HepG2 (cell line): Measurements from ENCODE around the gene KAZN. TPM values are rescaled to one million over a fixed set of nuclear protein-coding genes. Genes with fewer than 3 reads are reported as not detected.

Source experiments
- ATAC-seq: fragments of 200-7000 bp; cut with Tn5 transposase; 3 replicates; pipeline ENCODE4 v1.9.1; 2020; ENCODE audit warnings: mild to moderate bottlenecking, moderate library complexity
- BruUV-seq: library from RNA; stranded (reverse); fragments of 400-500 nt; replicated peaks from 2 replicates; lab custom pipeline; 2021; lab: Mats Ljungman, UMichigan
- CTCF ChIA-PET: fragments of 300-600 bp; formaldehyde crosslinking; extraction: SDS; loops from one replicate; lab custom pipeline; 2021; ENCODE audit warnings: low total read pairs, inconsistent platforms, low intra/inter-chr PET ratio; lab: Yijun Ruan, JAX
- POLR2A ChIA-PET: fragments of 350-600 bp; sonication (Branson Sonifier 250); formaldehyde crosslinking; loops from one replicate; lab custom pipeline; 2020; ENCODE audit warnings: antibody characterized with exemption, inconsistent platforms; lab: Yijun Ruan, JAX
- DNase-seq: peaks from one replicate; pipeline ENCODE4 v3.0.0-alpha.2; 2015; ENCODE audit warnings: low spot score
- FAIRE-seq: peaks from 3 replicates; lab custom pipeline; 2011; peaks lifted over from hg19 to GRCh38; lab: Jason Lieb, UNC
- H2AFZ ChIP-seq: one replicate; pipeline ENCODE4 v1.6.1; 2011; ENCODE audit warnings: low read length, inconsistent platforms
- H3K27ac ChIP-seq: fragments of 300-600 bp; 3 replicates; pipeline ENCODE4 v1.8.0; 2011; ENCODE audit warnings: mixed run types, mild to moderate bottlenecking, mixed read lengths, low read length, inconsistent platforms; ENCODE audit not compliant: insufficient read depth; ENCODE audit errors: extremely low read length
- H3K27me3 ChIP-seq, 2 experiments: fragments of 200-600 bp in 1 of 2; 2 replicates in 1 of 2; 3 replicates in 1 of 2; pipeline versions ENCODE4 v1.6.0 to v1.8.0; 2011; ENCODE audit warnings: low read length in 2 of 2, mild to moderate bottlenecking in 2 of 2, moderate library complexity in 2 of 2, inconsistent platforms in 1 of 2; ENCODE audit not compliant: insufficient read depth in 2 of 2, control insufficient read depth in 1 of 2
- H3K36me3 ChIP-seq, 2 experiments: fragments of 200-600 bp in 1 of 2; replicated peaks in 1 of 2; 2 replicates in 1 of 2; 3 replicates in 1 of 2; pipeline versions ENCODE4 v1.5.1 to v1.8.0; 2011; ENCODE audit warnings: low read length in 2 of 2, inconsistent platforms in 1 of 2; ENCODE audit not compliant: insufficient read depth in 2 of 2, control insufficient read depth in 1 of 2
- H3K4me1 ChIP-seq: 2 replicates; pipeline ENCODE4 v1.5.1; 2012; ENCODE audit warnings: low read length, inconsistent platforms; ENCODE audit not compliant: insufficient read depth
- H3K4me2 ChIP-seq: 2 replicates; pipeline ENCODE4 v1.6.0; 2011; ENCODE audit warnings: low read depth, low read length, inconsistent platforms
- H3K4me3 ChIP-seq, 3 experiments: fragments of 200-600 bp in 1 of 3; sonication (generic), shearing (Covaris generic) in 1 of 3; replicated peaks in 1 of 3; 2 replicates each; pipeline ENCODE4 v1.5.1; 2011 to 2016; ENCODE audit warnings: low read length in 3 of 3, inconsistent platforms in 2 of 3, low read depth in 2 of 3, mild to moderate bottlenecking in 2 of 3, control low read depth in 1 of 3, mixed read lengths in 1 of 3; ENCODE audit not compliant: insufficient read depth in 1 of 3
- H3K79me2 ChIP-seq: one replicate; pipeline ENCODE4 v1.6.1; 2011; ENCODE audit warnings: low read length, inconsistent platforms; ENCODE audit not compliant: insufficient read depth
- H3K9ac ChIP-seq: 2 replicates; pipeline ENCODE4 v1.6.0; 2011; ENCODE audit warnings: mild to moderate bottlenecking, low read depth, low read length, inconsistent platforms; ENCODE audit not compliant: insufficient read depth
- H3K9me3 ChIP-seq: 2 replicates; pipeline ENCODE4 v1.5.1; 2012; ENCODE audit warnings: mild to moderate bottlenecking, low read length
- H4K20me1 ChIP-seq: 2 replicates; pipeline ENCODE4 v1.6.0; 2011; ENCODE audit warnings: inconsistent platforms, mild to moderate bottlenecking, low read length, moderate library complexity; ENCODE audit not compliant: insufficient read depth
- HINFP ChIP-seq: sonication (generic); formaldehyde crosslinking; IDR thresholded peaks from 2 replicates; pipeline ENCODE4 v1.4.0; 2020; ENCODE audit warnings: low read depth, mild to moderate bottlenecking, missing genetic modification reagents
- IRX3 ChIP-seq: sonication (generic); formaldehyde crosslinking; IDR thresholded peaks from 2 replicates; pipeline ENCODE4 v1.8.1; 2023; ENCODE audit warnings: mild to moderate bottlenecking, low read depth, missing genetic modification reagents, borderline replicate concordance
- MBNL3 ChIP-seq: fragments of 250-450 bp; sonication (Bioruptor Pico); conservative IDR thresholded peaks from 2 replicates; pipeline ENCODE4 v1.8.0; 2022; ENCODE audit warnings: mild to moderate bottlenecking, inconsistent platforms
- MTF2 ChIP-seq: sonication (generic); formaldehyde crosslinking; IDR thresholded peaks from 2 replicates; pipeline ENCODE4 v1.5.0; 2020; ENCODE audit warnings: missing genetic modification reagents, borderline replicate concordance
- NR1H2 ChIP-seq: sonication (generic); formaldehyde crosslinking; IDR thresholded peaks from 2 replicates; pipeline ENCODE4 v1.8.1; 2022; ENCODE audit warnings: low read depth, missing genetic modification reagents, borderline replicate concordance
- SALL1 ChIP-seq: sonication (generic); formaldehyde crosslinking; IDR thresholded peaks from 2 replicates; pipeline ENCODE4 v1.8.0; 2022; ENCODE audit warnings: mild to moderate bottlenecking, missing genetic modification reagents
- TAF15 ChIP-seq: fragments of 200-400 bp; formaldehyde crosslinking; IDR thresholded peaks from one replicate; pipeline ENCODE4 v1.6.1; 2018; ENCODE audit warnings: mild to moderate bottlenecking, low read depth, low read length; ENCODE audit not compliant: poor library complexity, severe bottlenecking
- YEATS4 ChIP-seq: sonication (generic); formaldehyde crosslinking; IDR thresholded peaks from 2 replicates; pipeline ENCODE4 v1.4.0; 2020; ENCODE audit warnings: missing genetic modification reagents, borderline replicate concordance
- ZNF710 ChIP-seq: sonication (generic); formaldehyde crosslinking; IDR thresholded peaks from 2 replicates; pipeline ENCODE4 v1.5.0; 2020; ENCODE audit warnings: mild to moderate bottlenecking, missing genetic modification reagents, borderline replicate concordance
- ZNF747 ChIP-seq: sonication (generic); formaldehyde crosslinking; IDR thresholded peaks from 2 replicates; pipeline ENCODE4 v1.8.1; 2023; ENCODE audit warnings: missing genetic modification reagents, mild to moderate bottlenecking, borderline replicate concordance
- ZNF782 ChIP-seq: sonication (generic); formaldehyde crosslinking; IDR thresholded peaks from 2 replicates; pipeline ENCODE4 v1.4.0; 2020; ENCODE audit warnings: missing genetic modification reagents, mild to moderate bottlenecking, borderline replicate concordance
- ZNF83 ChIP-seq: sonication (generic); formaldehyde crosslinking; IDR thresholded peaks from 2 replicates; pipeline ENCODE4 v1.4.0; 2020; ENCODE audit warnings: missing genetic modification reagents, mild to moderate bottlenecking, borderline replicate concordance
- ZNF850 ChIP-seq: sonication (generic); formaldehyde crosslinking; conservative IDR thresholded peaks from 2 replicates; pipeline ENCODE4 v1.9.0; 2021; ENCODE audit warnings: mild to moderate bottlenecking, missing genetic modification reagents
- WGBS: methylation state at CpG from one replicate; pipeline ENCODE4 v1.1.6; 2017; ENCODE audit warnings: low lambda C conversion rate; 5-methylcytosine and 5-hydroxymethylcytosine counted together
- in situ Hi-C: cut with HindIII; loops from 2 replicates; pipeline ENCODE4 v1.10.0; 2017; ENCODE audit warnings: low pct_unique_long_range_greater_than_20kb; ENCODE audit not compliant: extremely low pct_ligation_motif_present
- intact Hi-C: fragments of 100-400 bp; cut with micrococcal nuclease; formaldehyde crosslinking; loops from one replicate; pipeline ENCODE4 v1.10.0; 2022; ENCODE audit not compliant: unreplicated experiment
- polyA plus RNA-seq, 8 experiments: library from polyadenylated mRNA; depleted of rRNA in 3 of 8; stranded (reverse) in 7 of 8; unstranded in 1 of 8; fragments of >200 nt; fragmentation: Illumina TruSeq in 4 of 8; extraction: Trizol in 4 of 8; gene quantifications; 2 replicates each; pipeline versions ENCODE4 v1.2.1 to v1.2.3, GENCODE V29; 2011 to 2016; ENCODE audit warnings: low read depth in 4 of 8, missing spikeins in 1 of 8, mixed read lengths in 1 of 8; ENCODE audit not compliant: insufficient read depth in 1 of 8
- total RNA-seq, 5 experiments: library from RNA; depleted of rRNA; stranded (reverse); fragments of >200 nt; fragmentation: Illumina TruSeq; extraction: Trizol; gene quantifications; 2 replicates each; pipeline ENCODE4 v1.2.3, GENCODE V29; 2016; ENCODE audit warnings: low read depth in 1 of 5
- TF ChIP-seq, protein P1 (sequence below): IDR thresholded peaks from 2 replicates; pipeline ENCODE4 v1.6.1; 2016; ENCODE audit warnings: mild to moderate bottlenecking, missing biosample characterization, missing genetic modification reagents

The KAZN gene
- total and polyA plus RNA-seq, 2 of the 13 experiments (the other 11 are each of a cell fraction or from before 2014, with no cell fraction given): 10.4 to 13.5 TPM

GRCh38 chr1:15013767-15014166 lies 415.3 kb downstream of the KAZN start (continued):
- no peak for TF ChIP-seq NR1H2
- no peak for TF ChIP-seq ZNF747 (CRISPR knock-in tag)

DNA sequence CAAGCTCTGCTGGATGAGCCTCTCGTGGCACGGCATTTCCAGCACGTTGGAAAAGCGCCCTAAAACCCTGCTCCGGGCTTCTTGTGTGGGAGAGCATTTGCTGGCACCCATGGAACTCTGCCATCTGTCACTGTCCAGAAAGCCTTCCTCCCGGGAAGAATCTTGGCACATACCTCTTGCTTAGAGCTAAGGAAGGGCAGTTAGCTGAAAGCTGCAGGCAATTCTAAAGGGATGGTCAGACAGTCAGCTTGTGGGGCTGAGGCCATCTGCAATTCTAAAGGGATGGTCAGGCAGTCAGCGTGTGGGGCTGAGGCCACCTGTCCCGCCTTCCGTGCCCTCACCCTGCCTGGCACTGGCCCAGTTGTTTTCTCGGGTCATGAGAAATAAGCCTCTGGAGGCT lies 416.0 kb downstream of the KAZN start:
- H3K4me2 ChIP-seq: no peak overlapping the region
- in situ Hi-C loops: no loop called here
- no peaks in the 10 kb centered on the region for H3K79me2 ChIP-seq
- TF ChIP-seq MBNL3 (no peak), SALL1 (no peak), HINFP (CRISPR knock-in tag) (no peak), TAF15 (no peak), YEATS4 (CRISPR knock-in tag) (no peak), MTF2 (CRISPR knock-in tag) (no peak), IRX3 (no peak), ZNF850 (CRISPR knock-in tag) (no peak), ZNF710 (CRISPR knock-in tag) (no peak), ZNF782 (CRISPR knock-in tag) (no peak), ZNF83 (no peak)
- TF ChIP-seq, protein P1, sequence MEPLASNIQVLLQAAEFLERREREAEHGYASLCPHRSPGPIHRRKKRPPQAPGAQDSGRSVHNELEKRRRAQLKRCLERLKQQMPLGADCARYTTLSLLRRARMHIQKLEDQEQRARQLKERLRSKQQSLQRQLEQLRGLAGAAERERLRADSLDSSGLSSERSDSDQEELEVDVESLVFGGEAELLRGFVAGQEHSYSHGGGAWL (CRISPR knock-in tag): no peak
- H3K9me3 ChIP-seq: no peaks in the 10 kb centered on the region
- no peak overlapping the region for H3K27ac ChIP-seq
- peaks cover 1 to 13% of the 10 kb centered on the region in 2 experiments; a peak in 2 of 5 replicates for H3K36me3 ChIP-seq
- no peak overlapping the region for H3K4me3 ChIP-seq
- intact Hi-C loops: no loop called here
- H3K27me3 ChIP-seq: no peaks in the 10 kb centered on the region
- WGBS: 97% methylated on average over 6 of the region's 10 CpGs
- DNase-seq (no peak), FAIRE-seq (no peak), ATAC-seq (no peak)
- H4K20me1 ChIP-seq: no peaks in the 10 kb centered on the region
- no peak overlapping the region for H2AFZ ChIP-seq
- no peak overlapping the region for H3K9ac ChIP-seq
- CTCF ChIA-PET: no interaction called here
- POLR2A ChIA-PET: no interaction called here
- peaks cover 18% of the 10 kb centered on the region for H3K4me1 ChIP-seq
- no TSS peak for BruUV-seq
